GM18870 (cell line): ENCODE measurements around the gene CNDP2.

Experiments
- ATAC-seq: cut with Tn5 transposase; IDR thresholded peaks from one replicate; pipeline ENCODE4 v1.9.1; 2021; ENCODE audit warnings: moderate library complexity; ENCODE audit not compliant: unreplicated experiment

The CNDP2 gene

DNA sequence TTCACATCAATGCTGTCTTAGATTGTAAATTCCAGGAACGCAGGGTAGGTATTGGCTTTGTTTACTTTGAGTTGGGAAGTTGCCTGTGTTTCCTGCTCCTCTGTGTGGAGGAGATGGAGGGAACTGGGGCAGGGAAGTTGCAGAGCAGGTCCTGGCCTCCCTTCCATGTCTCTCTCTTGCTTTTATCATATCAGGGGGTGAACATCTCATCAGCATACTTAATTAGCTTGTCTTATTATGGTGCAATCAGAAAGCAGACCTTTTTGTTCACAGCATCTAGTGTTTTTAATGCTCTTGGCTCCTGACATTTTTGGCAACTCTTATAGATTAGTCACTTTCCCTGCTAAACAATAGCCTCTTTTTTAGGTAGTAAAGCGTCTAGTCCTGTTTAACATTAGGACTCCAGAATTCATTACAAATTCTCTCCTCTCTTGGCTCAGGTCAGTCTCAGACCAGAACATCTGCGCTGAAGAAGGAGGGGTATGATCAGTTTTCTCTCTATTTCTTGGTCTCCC, 27.6 kb upstream of the CNDP2 start:
- ATAC-seq: no peak

GRCh38 chr18:74472312-74472711, 23.9 kb upstream of the CNDP2 start:
- no peak for ATAC-seq

DNA sequence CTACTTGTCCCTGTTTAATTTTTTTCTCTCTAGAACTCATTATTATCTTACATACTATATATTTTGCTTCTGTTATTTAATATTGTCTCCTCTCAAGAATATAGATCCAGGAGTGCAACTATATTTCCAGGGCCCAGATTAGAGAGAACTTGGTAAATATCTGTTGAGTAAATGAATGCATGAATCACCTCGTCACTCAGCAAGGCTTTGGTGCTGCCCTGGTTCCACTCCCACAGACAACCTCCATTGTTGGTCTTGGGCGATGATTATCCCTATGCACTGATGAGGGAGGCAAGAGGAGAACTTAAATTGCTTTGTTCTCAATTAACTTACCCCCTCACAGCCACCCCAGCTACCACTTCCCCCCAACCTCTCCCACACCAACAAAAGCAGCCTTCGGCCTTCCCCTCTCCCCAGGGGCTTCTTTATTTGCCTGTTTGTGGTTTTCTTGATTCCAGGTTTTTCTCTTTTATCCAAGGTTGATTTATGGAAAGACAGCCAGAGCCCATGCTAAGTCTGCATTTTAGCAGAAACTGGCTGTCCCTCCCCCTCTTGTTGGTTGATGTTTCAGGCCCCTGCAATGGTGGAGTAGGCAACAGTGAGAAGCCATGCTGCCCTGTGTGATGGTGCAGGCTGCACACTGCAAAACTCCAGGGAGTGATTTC, 22.1 kb upstream of the CNDP2 start:
- ATAC-seq: no peak

- ATAC-seq: no peak
Measured at GRCh38 chr18:74476140-74476539, 20.0 kb upstream of the CNDP2 start.

DNA sequence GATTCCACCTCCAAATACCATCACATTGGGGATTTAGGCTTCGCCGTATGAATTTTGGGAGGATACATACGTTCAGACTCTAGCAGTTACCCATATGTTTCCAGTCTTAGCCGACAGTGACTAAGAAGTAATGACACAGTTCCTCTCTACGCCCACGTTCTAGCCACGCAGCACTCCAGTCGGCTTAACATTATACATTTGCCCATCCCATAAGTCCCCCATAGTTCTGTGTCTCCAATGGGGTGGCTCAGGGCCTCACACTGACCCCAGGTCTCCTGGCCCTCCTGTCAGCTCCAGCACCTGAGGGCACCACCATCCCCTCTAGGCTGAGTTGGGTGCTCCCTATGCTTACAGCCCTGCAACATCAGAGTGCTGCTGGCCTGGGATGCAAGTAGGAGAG, 18.4 kb upstream of the CNDP2 start:
- ATAC-seq: no peak

GRCh38 chr18:74478316-74478715, 17.8 kb upstream of the CNDP2 start:
- no peak for ATAC-seq

GRCh38 chr18:74478880-74479279, 17.3 kb upstream of the CNDP2 start:
- ATAC-seq: no peak

- ATAC-seq: no peak
Measured at GRCh38 chr18:74479486-74480148, 16.5 kb upstream of the CNDP2 start.

GRCh38 chr18:74480149-74480651, 16.0 kb upstream of the CNDP2 start:
- no peak for ATAC-seq

- no peak for ATAC-seq
Measured at GRCh38 chr18:74482697-74483096, 13.5 kb upstream of the CNDP2 start.

GRCh38 chr18:74486119-74486849, 9.9 kb upstream of the CNDP2 start:
- no peak for ATAC-seq

DNA sequence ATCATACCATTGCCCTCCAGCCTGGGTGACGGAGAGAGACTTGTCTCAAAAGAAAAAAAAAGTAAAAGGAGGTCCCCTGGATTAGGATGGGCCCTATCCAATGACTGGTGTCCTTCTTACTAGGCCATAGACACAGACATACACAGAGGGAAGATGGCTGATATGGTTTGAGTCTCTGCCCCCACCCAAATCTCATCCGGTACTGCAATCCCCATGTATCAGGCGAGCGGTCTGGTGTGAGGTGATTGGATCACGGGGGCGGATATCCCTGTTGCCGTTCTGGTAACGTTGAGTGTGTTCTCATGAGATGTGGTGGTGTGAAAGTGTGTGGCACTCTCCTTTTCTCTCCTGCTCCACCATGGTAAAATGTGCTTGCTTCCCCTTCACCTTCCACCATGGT, 7.8 kb upstream of the CNDP2 start:
- ATAC-seq: no peak

DNA sequence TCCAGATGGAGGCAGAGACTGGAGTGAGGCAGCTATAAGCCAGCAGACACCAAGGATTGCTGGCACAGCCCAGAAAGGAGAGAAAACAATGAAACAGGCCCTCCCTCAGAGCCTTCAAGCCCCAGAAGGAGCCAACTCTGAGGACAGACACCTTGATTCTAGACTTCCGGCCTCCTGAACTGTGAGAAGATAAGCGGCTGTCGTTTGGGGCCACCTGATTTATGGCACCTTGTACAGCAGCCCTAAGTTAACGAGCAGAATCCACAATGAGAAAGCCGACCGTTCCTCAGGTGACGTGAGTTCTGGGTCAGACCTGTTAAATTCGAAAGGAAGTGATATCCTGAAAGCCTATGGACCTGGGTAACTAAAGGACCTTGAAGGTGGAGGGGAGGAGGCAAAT, 7.3 kb upstream of the CNDP2 start:
- ATAC-seq: no peak

DNA sequence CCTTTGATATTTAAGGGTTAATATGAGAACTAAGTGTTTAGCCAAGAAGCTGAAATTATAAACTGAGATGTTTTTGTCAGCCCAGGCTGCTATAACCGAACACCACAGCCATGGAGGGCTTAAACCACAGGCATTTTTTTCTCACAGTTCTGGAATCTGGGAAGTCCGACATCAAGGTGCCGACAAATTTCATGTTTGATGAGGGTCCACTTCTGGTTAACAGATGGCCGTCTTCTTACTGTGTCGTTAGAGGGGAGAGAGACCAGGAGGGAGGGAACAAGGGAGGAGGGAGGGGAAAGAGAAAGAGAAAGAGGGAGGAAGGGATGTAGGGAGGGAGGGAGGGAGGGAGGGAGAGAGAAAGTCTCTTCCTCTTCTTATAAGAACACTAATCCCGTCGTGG, 6.5 kb upstream of the CNDP2 start:
- ATAC-seq: no peak

DNA sequence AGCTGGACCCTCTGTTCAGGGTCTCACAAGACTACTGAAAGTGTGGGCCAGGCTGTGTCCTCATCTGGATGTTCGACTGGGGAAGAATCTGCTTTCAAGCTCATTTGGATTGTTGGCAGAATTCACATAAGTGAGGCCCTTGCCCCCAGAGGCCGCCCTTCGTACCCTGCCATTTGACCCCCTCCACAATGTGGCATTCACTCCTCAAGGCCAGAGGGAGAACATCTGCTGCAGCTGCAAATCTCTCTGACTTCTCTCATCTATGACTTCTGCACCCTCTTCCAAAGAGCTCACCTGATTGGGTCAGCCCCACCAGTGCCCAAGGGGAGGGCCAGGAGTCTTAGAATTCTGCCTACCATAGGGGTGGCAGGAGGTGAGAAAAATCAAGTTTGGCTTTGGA, 3.9 kb upstream of the CNDP2 start:
- no peak for ATAC-seq

GRCh38 chr18:74493689-74494088, 2.5 kb upstream of the CNDP2 start:
- ATAC-seq: no peak

DNA sequence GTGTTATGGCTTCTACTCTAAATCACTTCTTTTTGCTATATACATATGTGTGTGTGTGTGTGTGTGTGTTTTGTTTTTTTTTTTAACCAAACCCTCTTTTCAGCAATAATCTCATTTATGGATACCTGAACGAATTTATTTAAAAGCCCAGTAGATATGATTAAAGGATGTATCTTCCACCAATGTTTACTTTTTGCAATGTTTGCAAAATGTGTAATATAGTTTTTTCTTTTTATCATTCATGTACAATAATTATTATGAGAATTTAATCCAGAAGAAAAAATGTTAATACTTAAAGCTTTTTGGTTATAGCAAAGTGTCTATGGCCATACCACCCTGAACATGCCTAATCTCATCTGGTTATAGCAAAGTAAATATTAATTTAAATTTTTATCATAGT, 1.6 kb upstream of the CNDP2 start:
- ATAC-seq: no peak

DNA sequence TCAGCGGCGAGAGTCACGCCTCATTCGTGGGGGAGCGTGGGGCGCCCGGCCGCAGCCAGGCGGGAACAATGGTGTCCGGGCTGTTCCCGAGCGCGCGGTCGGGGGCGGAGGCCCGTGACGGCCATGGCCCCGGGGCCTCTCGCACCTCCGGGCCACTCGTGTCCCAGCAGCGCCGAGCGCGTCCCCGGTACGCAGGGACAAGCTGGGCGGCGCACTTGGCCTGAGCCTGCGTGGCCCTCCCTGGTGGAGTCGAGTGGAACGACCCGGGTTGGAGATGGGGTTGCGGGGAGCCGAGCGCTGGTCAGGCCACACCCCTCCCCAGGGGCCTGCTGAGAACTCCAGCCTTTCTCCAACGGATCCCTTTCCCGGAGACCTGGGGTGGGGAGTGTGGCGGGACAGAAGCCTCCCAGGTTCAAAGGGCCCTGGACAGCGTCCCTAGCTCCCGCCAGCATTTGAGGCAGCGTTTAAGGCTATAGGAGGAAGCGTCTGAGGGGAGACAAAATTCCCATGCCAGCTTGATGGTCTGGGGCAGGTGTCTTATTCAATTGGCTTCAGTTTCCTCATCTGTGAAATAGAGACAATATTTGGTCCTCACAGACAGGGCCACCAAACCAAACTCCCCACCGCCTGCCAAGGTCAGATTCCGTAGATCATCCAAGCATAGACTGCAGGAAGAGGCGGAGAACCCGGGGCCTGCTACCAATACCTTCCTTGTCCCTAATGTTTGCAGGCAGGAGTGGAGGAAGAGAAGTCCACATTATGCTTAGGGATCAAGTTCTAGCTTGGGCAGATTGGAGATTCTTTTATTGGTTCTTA, 553 bp downstream of the CNDP2 start:
- ATAC-seq: peak; percentile 12

GRCh38 chr18:74497324-74497676, 1.1 kb downstream of the CNDP2 start:
- no peak for ATAC-seq

DNA sequence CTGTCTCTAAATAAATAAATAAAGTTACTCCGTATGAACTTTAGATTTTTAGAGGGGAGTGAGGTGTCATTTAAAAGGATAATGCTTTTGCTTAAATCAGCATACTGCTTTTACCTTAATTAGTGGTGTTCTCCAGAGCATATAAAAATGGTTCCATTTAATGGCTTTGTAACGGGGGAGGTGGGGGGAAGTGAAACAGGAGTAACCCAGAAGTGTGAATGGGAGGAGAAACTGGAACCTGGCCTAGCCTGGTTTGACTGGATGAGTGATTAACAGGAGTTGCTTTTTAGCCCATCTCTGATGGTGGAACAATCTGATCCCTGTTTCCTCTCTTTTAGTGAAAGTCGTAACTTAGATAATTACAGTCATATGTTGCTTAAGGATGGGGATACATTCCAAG, 1.6 kb downstream of the CNDP2 start:
- ATAC-seq: no peak
